ENCODE data around the gene CENPV.

Gene CENPV

DNA sequence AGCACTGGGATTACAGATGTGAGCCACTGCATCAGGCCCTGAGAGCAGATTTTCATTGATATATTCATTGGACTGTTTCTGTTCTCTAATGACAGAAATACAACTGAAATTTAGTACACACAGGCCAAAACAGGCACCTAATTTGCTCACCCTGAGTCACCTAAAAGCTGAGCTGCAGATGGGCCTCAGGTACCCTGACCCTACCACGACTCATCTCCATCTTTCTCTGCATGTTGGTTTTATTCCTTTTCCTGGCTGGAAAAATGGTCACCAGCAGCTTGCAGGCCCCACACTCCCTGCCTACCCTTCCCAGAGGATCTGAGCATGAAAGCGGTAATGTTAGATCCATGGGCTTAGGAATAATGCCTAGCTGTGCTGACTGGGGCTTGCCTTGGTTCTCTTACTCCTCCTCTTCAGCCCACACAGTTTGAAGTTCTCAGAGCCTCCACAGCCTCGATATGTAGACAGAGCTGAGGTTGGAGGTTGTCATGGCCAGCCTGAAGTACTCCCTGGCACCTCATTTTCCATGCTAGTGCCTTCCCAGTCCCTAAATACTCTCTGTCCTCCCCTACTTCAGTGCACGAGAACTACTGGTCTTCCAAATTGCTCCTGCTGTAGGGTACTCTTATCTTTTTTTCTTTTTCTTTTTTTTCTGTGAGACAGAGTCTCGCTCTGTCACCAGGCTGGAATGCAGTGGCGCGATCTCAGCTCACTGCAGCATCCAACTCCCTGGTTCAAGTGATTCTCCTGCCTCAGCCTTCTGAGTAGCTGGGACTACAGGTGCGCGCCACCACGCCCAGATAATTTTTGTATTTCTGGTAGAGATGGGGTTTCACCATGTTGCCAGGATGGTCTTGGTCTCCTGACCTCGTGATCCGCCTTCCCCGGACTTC, 51.1 kb downstream of the CENPV start:
- TF ChIP-seq, protein P1, sequence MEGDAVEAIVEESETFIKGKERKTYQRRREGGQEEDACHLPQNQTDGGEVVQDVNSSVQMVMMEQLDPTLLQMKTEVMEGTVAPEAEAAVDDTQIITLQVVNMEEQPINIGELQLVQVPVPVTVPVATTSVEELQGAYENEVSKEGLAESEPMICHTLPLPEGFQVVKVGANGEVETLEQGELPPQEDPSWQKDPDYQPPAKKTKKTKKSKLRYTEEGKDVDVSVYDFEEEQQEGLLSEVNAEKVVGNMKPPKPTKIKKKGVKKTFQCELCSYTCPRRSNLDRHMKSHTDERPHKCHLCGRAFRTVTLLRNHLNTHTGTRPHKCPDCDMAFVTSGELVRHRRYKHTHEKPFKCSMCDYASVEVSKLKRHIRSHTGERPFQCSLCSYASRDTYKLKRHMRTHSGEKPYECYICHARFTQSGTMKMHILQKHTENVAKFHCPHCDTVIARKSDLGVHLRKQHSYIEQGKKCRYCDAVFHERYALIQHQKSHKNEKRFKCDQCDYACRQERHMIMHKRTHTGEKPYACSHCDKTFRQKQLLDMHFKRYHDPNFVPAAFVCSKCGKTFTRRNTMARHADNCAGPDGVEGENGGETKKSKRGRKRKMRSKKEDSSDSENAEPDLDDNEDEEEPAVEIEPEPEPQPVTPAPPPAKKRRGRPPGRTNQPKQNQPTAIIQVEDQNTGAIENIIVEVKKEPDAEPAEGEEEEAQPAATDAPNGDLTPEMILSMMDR (IDR thresholded peaks at IDR 0.05; ENCODE audit: control extremely low read depth, extremely low read depth, low read depth, missing control alignments), result no peak
- DNase-seq (ENCODE audit: extremely low spot score), result peak; percentile 6
- ChIA-PET CTCF (interaction anchor here (0.9 to 5.3 kb wide), 7 partner anchors 12 to 62 kb away, joined by 3 to 31 read pairs (median 5); partner anchors contain the start of gene CENPV), POLR2A (no interaction called here)

DNA sequence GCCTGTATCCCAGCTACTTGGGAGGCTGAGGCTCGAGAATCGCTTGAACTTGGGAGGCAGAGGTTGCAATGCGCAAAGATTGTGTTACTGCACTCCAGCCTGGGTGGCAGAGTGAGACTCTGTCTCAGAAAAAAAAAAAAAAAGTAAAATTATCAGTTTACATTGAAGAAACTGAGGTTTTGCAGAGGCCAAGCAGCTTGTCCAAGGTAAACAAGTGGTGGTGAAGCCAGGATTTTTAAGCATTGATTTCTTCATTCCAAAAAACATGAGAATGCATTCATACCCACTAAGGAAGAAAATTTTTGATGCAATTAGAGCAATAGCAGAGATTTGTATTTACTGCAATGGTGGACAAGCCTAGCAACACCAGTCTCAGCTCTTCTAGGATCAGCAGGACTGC, 52.7 kb downstream of the CENPV start:
- TF ChIP-seq, protein P1 (IDR thresholded peaks at IDR 0.05; ENCODE audit: control extremely low read depth, extremely low read depth, low read depth, missing control alignments), result no peak
- ChIA-PET CTCF (interaction anchor here (0.7 to 1.0 kb wide), 2 partner anchors 30 to 63 kb away, joined by 3 to 4 read pairs; no protein-coding TSS in a partner anchor), POLR2A (no interaction called here)
- DNase-seq (ENCODE audit: extremely low spot score), result no peak

DNA sequence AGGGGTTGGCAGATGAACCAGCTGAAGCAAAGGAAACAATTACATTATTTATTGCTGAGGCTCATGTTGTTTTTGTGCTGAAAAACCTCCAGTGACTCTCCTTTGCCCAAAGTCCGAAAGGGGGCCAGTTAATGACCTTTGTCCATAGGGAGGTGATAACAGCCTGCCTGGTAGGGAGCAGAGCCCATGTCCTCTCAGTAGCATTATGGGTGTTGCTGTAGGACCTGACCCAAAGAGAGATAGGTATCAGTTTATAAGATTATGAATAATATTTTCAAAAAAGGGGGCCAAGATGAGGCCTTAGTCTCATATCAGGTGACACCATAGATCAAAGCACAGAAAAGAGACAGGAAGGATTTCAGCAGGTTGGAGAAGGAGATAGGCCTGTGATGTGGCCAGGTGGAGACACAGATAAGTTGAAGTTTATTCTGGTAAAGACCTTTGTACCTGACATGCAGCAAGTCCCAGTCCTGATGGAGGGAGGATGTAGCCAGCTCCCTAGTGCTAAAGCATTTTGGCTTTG, 55.1 kb downstream of the CENPV start:
- no peak for DNase-seq (ENCODE audit: extremely low spot score)
- CTCF ChIA-PET, result interaction anchor here (0.9 to 1.5 kb wide), 3 partner anchors 10 to 11 kb away, joined by 3 to 4 read pairs (median 4); no protein-coding TSS in a partner anchor
- POLR2A ChIA-PET, result no interaction called here
- TF ChIP-seq, protein P1 (IDR thresholded peaks at IDR 0.05; ENCODE audit: control extremely low read depth, extremely low read depth, low read depth, missing control alignments), result no peak

DNA sequence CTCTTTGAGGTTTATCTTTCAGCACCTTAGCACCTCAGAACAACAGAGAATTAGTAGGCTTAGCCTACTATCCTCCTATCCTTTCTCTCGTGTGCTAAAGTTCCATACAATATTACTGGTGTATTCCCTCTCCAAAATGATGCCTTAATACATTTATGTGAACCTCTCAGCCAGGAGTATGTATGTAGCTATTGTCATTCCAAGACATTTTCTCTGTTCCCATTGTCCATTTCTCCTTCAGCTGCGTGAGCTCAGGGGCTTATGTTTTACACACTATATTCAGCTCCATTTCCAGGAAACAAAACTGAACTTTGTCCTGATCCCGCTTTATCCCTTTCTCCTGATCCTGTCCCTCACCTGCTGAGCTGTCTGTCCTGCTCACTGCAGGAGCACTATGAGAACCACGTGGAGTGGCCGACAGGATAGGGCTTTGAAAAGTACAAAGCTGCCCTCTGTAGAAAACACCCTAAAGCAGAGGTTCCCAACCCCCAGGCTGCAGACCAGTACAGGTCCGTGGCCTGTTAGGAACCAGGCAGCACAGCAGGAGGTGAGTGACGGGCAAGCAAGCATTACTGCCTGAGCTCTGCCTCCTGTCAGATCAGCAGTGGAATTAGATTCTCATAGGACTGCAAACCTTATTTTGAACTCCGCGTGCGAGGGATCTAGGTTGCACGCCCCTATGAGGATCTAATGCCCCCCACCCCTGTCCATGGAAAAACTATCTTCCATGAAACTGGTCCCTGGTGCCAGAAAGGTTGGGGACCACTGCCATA, 55.7 kb downstream of the CENPV start:
- CTCF ChIA-PET, result interaction anchor here (0.8 to 1.3 kb wide), 3 partner anchors 9 to 11 kb away, joined by 3 to 4 read pairs (median 4); no protein-coding TSS in a partner anchor
- no peak for DNase-seq (ENCODE audit: extremely low spot score)
- TF ChIP-seq, protein P1 (IDR thresholded peaks at IDR 0.05; ENCODE audit: control extremely low read depth, extremely low read depth, low read depth, missing control alignments), result no peak
- POLR2A ChIA-PET, result no interaction called here

DNA sequence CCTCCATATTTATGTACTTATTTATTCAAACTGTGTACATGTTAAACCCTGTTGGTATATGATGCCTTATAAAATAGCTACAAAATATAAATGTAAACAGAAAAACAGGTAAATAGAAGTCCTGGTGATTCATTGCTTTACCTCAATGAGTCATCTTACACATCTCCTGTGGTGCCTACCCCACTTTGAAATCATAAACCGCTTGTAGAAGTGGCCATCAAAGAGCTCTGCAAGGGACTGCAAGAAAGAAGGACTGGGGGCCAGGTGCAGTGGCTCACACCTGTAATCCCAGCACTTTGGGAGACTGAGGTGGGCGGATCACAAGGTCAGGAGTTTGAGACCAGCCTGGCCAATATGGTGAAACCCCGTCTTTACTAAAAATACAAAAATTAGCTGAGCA, 57.2 kb downstream of the CENPV start:
- CTCF ChIA-PET, result interaction anchor here (0.7 to 2.5 kb wide), 6 partner anchors 9 to 68 kb away, joined by 3 to 15 read pairs (median 4); no protein-coding TSS in a partner anchor

DNA sequence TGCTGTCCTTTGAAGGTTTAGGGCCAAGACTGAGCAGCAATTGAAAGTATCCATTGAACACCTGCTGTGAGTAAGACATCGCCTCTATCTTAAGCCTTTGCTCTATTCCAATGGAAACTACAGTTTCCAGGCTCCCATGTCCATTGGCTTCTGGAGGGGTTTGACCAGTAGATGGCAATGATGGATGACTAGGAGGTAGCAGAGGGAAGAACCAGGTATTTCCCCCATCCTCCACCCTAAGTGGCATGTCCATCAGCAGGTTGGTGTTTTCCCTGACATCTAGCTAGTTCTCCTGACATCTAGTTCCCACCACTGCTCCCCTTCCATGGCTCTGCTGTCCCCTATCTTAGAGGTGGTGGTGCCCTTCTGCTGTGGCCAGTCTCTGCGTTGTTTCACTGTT, 58.7 kb downstream of the CENPV start:
- ChIA-PET CTCF (interaction anchor here (1.0 to 2.5 kb wide), 7 partner anchors 9 to 227 kb away, joined by 3 to 15 read pairs (median 5); partner anchors contain the start of gene CENPV), POLR2A (no interaction called here)
- DNase-seq (ENCODE audit: extremely low spot score), result peak; percentile 22
- TF ChIP-seq, protein P1 (IDR thresholded peaks at IDR 0.05; ENCODE audit: control extremely low read depth, extremely low read depth, low read depth, missing control alignments), result no peak

More for the DNA sequence above, 57.2 kb downstream of the CENPV start:
- POLR2A ChIA-PET, result interaction anchor here (0.6 kb wide), 1 partner anchor 85 kb away, joined by 5 read pairs; the partner anchor contains the start of gene UBB
- peak; percentile 13 for DNase-seq (ENCODE audit: extremely low spot score)

All from GM10248 (cell line).